HepG2 (cell line): ENCODE measurements around the gene COLQ. TPM values are rescaled to one million over a fixed set of nuclear protein-coding genes. Genes with fewer than 3 reads are reported as not detected.

ENCODE experiments used
- ATAC-seq: fragments of 200-7000 bp; cut with Tn5 transposase; 3 replicates; pipeline ENCODE4 v1.9.1; 2020; ENCODE audit warnings: mild to moderate bottlenecking, moderate library complexity
- BruUV-seq: library from RNA; stranded (reverse); fragments of 400-500 nt; replicated peaks from 2 replicates; lab custom pipeline; 2021; lab: Mats Ljungman, UMichigan
- CTCF ChIA-PET: fragments of 300-600 bp; formaldehyde crosslinking; extraction: SDS; loops from one replicate; lab custom pipeline; 2021; ENCODE audit warnings: low total read pairs, inconsistent platforms, low intra/inter-chr PET ratio; lab: Yijun Ruan, JAX
- POLR2A ChIA-PET: fragments of 350-600 bp; sonication (Branson Sonifier 250); formaldehyde crosslinking; loops from one replicate; lab custom pipeline; 2020; ENCODE audit warnings: antibody characterized with exemption, inconsistent platforms; lab: Yijun Ruan, JAX
- DNase-seq: peaks from one replicate; pipeline ENCODE4 v3.0.0-alpha.2; 2015; ENCODE audit warnings: low spot score
- FAIRE-seq: peaks from 3 replicates; lab custom pipeline; 2011; peaks lifted over from hg19 to GRCh38; lab: Jason Lieb, UNC
- H2AFZ ChIP-seq: one replicate; pipeline ENCODE4 v1.6.1; 2011; ENCODE audit warnings: low read length, inconsistent platforms
- H3K27ac ChIP-seq: fragments of 300-600 bp; 3 replicates; pipeline ENCODE4 v1.8.0; 2011; ENCODE audit warnings: mixed run types, mild to moderate bottlenecking, mixed read lengths, low read length, inconsistent platforms; ENCODE audit not compliant: insufficient read depth; ENCODE audit errors: extremely low read length
- H3K27me3 ChIP-seq, 2 experiments: fragments of 200-600 bp in 1 of 2; 2 replicates in 1 of 2; 3 replicates in 1 of 2; pipeline versions ENCODE4 v1.6.0 to v1.8.0; 2011; ENCODE audit warnings: low read length in 2 of 2, mild to moderate bottlenecking in 2 of 2, moderate library complexity in 2 of 2, inconsistent platforms in 1 of 2; ENCODE audit not compliant: insufficient read depth in 2 of 2, control insufficient read depth in 1 of 2
- H3K36me3 ChIP-seq, 2 experiments: fragments of 200-600 bp in 1 of 2; replicated peaks in 1 of 2; 2 replicates in 1 of 2; 3 replicates in 1 of 2; pipeline versions ENCODE4 v1.5.1 to v1.8.0; 2011; ENCODE audit warnings: low read length in 2 of 2, inconsistent platforms in 1 of 2; ENCODE audit not compliant: insufficient read depth in 2 of 2, control insufficient read depth in 1 of 2
- H3K4me1 ChIP-seq: 2 replicates; pipeline ENCODE4 v1.5.1; 2012; ENCODE audit warnings: low read length, inconsistent platforms; ENCODE audit not compliant: insufficient read depth
- H3K4me2 ChIP-seq: 2 replicates; pipeline ENCODE4 v1.6.0; 2011; ENCODE audit warnings: low read depth, low read length, inconsistent platforms
- H3K4me3 ChIP-seq, 3 experiments: fragments of 200-600 bp in 1 of 3; sonication (generic), shearing (Covaris generic) in 1 of 3; replicated peaks in 1 of 3; 2 replicates each; pipeline ENCODE4 v1.5.1; 2011 to 2016; ENCODE audit warnings: low read length in 3 of 3, inconsistent platforms in 2 of 3, low read depth in 2 of 3, mild to moderate bottlenecking in 2 of 3, control low read depth in 1 of 3, mixed read lengths in 1 of 3; ENCODE audit not compliant: insufficient read depth in 1 of 3
- H3K79me2 ChIP-seq: one replicate; pipeline ENCODE4 v1.6.1; 2011; ENCODE audit warnings: low read length, inconsistent platforms; ENCODE audit not compliant: insufficient read depth
- H3K9ac ChIP-seq: 2 replicates; pipeline ENCODE4 v1.6.0; 2011; ENCODE audit warnings: mild to moderate bottlenecking, low read depth, low read length, inconsistent platforms; ENCODE audit not compliant: insufficient read depth
- H3K9me3 ChIP-seq: 2 replicates; pipeline ENCODE4 v1.5.1; 2012; ENCODE audit warnings: mild to moderate bottlenecking, low read length
- H4K20me1 ChIP-seq: 2 replicates; pipeline ENCODE4 v1.6.0; 2011; ENCODE audit warnings: inconsistent platforms, mild to moderate bottlenecking, low read length, moderate library complexity; ENCODE audit not compliant: insufficient read depth
- ARHGAP35 ChIP-seq: sonication (generic); formaldehyde crosslinking; IDR thresholded peaks from 2 replicates; pipeline ENCODE4 v1.9.0; 2022; ENCODE audit warnings: mild to moderate bottlenecking, inconsistent platforms, moderate library complexity, missing genetic modification reagents, borderline replicate concordance
- ATF7 ChIP-seq, 2 experiments: fragments of 450-650 bp in 1 of 2; sonication (generic) in 1 of 2; formaldehyde crosslinking in 1 of 2; IDR thresholded peaks; 2 replicates each; pipeline versions ENCODE4 v1.4.0 to v1.6.1; 2016 to 2020; ENCODE audit warnings: antibody characterized with exemption in 1 of 2, mild to moderate bottlenecking in 1 of 2, missing genetic modification reagents in 1 of 2
- ELF3 ChIP-seq: IDR thresholded peaks from 2 replicates; pipeline ENCODE4 v1.6.1; 2016; ENCODE audit warnings: missing genetic modification reagents, missing compliant biosample characterization
- GTF3A ChIP-seq: sonication (generic); formaldehyde crosslinking; conservative IDR thresholded peaks from 2 replicates; pipeline ENCODE4 v1.4.0; 2020; ENCODE audit warnings: mild to moderate bottlenecking, missing genetic modification reagents
- MAFG ChIP-seq: sonication (generic); formaldehyde crosslinking; IDR thresholded peaks from 2 replicates; pipeline ENCODE4 v1.5.1; 2020; ENCODE audit warnings: mild to moderate bottlenecking, missing genetic modification reagents
- NCOR1 ChIP-seq: fragments of 200-600 bp; sonication (generic); IDR thresholded peaks from 2 replicates; pipeline ENCODE4 v1.7.0; 2017; ENCODE audit warnings: antibody characterized with exemption, low read length, borderline replicate concordance
- PPARG ChIP-seq: conservative IDR thresholded peaks from 2 replicates; pipeline ENCODE4 v1.6.1; 2016; ENCODE audit warnings: missing biosample characterization, missing genetic modification reagents
- ZNF343 ChIP-seq: sonication (generic); formaldehyde crosslinking; IDR thresholded peaks from 2 replicates; pipeline ENCODE4 v1.4.0; 2020; ENCODE audit warnings: mild to moderate bottlenecking, missing genetic modification reagents
- WGBS: methylation state at CpG from one replicate; pipeline ENCODE4 v1.1.6; 2017; ENCODE audit warnings: low lambda C conversion rate; 5-methylcytosine and 5-hydroxymethylcytosine counted together
- in situ Hi-C: cut with HindIII; loops from 2 replicates; pipeline ENCODE4 v1.10.0; 2017; ENCODE audit warnings: low pct_unique_long_range_greater_than_20kb; ENCODE audit not compliant: extremely low pct_ligation_motif_present
- intact Hi-C: fragments of 100-400 bp; cut with micrococcal nuclease; formaldehyde crosslinking; loops from one replicate; pipeline ENCODE4 v1.10.0; 2022; ENCODE audit not compliant: unreplicated experiment
- polyA plus RNA-seq, 8 experiments: library from polyadenylated mRNA; depleted of rRNA in 3 of 8; stranded (reverse) in 7 of 8; unstranded in 1 of 8; fragments of >200 nt; fragmentation: Illumina TruSeq in 4 of 8; extraction: Trizol in 4 of 8; gene quantifications; 2 replicates each; pipeline versions ENCODE4 v1.2.1 to v1.2.3, GENCODE V29; 2011 to 2016; ENCODE audit warnings: low read depth in 4 of 8, missing spikeins in 1 of 8, mixed read lengths in 1 of 8; ENCODE audit not compliant: insufficient read depth in 1 of 8
- total RNA-seq, 5 experiments: library from RNA; depleted of rRNA; stranded (reverse); fragments of >200 nt; fragmentation: Illumina TruSeq; extraction: Trizol; gene quantifications; 2 replicates each; pipeline ENCODE4 v1.2.3, GENCODE V29; 2016; ENCODE audit warnings: low read depth in 1 of 5
- TF ChIP-seq, protein P1 (sequence below): sonication (generic); formaldehyde crosslinking; IDR thresholded peaks from 2 replicates; pipeline ENCODE4 v1.9.0; 2021; ENCODE audit warnings: missing genetic modification reagents, mild to moderate bottlenecking, borderline replicate concordance
- TF ChIP-seq, protein P2 (sequence below): sonication (generic); formaldehyde crosslinking; IDR thresholded peaks from 2 replicates; pipeline ENCODE4 v1.5.0; 2020; ENCODE audit warnings: missing genetic modification reagents
- TF ChIP-seq, protein P3 (sequence below): sonication (generic); formaldehyde crosslinking; IDR thresholded peaks from 2 replicates; pipeline ENCODE4 v1.5.1; 2020; ENCODE audit warnings: missing genetic modification reagents, mild to moderate bottlenecking, borderline replicate concordance

The COLQ gene
- total and polyA plus RNA-seq, 2 of the 13 experiments (the other 11 are each of a cell fraction or from before 2014, with no cell fraction given) = 0.31 to 0.46 TPM

DNA sequence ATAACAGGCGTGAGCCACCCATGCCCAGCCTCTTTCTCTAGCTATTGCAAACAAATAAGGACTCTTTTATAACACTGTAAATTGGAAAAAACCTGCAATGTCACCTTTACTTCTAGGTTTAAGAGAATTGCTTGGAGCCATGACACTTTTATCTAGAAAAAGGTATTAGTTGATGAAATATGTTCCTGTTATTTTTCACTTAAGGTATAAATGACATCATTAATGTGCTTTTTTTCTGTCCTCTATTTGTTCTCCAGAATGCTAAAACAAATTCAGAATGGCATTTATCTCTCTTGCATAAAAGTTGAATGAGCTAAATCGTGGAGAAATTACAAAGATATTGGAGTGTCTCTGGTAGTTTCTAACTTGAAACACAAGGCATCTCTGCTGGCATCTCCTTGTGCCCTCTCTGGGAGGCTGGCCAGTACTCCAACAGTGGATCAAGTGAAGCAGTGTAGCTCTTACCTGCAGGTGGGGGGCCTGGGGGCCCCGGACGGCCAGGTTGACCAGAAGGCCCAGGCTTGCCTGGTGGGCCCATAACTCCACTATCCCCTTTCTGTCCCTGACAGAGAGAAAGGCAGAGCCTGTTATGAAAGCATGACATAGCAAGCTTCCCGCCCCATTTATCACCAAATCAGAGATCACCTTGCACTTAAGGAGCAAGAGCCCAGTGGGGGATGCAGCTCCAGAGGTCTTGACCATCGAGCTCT is 55.5 kb downstream of the COLQ start:
- 42% methylated on average over 5 of the region's 6 CpGs for WGBS
- POLR2A ChIA-PET = no interaction called here
- H3K27me3 ChIP-seq = no peaks in the 10 kb centered on the region; a peak in 1 of 5 replicates
- H2AFZ ChIP-seq = no peak overlapping the region
- in situ Hi-C loops = no loop called here
- TF ChIP-seq ELF3 (CRISPR knock-in tag) (no peak), ATF7 (IDR thresholded peaks at IDR 0.05) (peak; percentile 62; the same call in 1 of the 2 replicates), ATF7 (CRISPR knock-in tag; IDR thresholded peaks at IDR 0.05) (no peak)
- H3K36me3 ChIP-seq = no peaks in the 10 kb centered on the region
- H3K4me2 ChIP-seq = no peak overlapping the region
- BruUV-seq = no TSS peak
- no peaks in the 10 kb centered on the region for H3K4me1 ChIP-seq
- no peak overlapping the region for H3K4me3 ChIP-seq
- FAIRE-seq (no peak), DNase-seq (no peak), ATAC-seq (no peak)
- no peaks in the 10 kb centered on the region for H3K9me3 ChIP-seq
- CTCF ChIA-PET = no interaction called here
- H3K9ac ChIP-seq = no peak overlapping the region
- no peaks in the 10 kb centered on the region for H4K20me1 ChIP-seq
- intact Hi-C loops = no loop called here
- H3K79me2 ChIP-seq = no peaks in the 10 kb centered on the region
- H3K27ac ChIP-seq = no peak overlapping the region

DNA sequence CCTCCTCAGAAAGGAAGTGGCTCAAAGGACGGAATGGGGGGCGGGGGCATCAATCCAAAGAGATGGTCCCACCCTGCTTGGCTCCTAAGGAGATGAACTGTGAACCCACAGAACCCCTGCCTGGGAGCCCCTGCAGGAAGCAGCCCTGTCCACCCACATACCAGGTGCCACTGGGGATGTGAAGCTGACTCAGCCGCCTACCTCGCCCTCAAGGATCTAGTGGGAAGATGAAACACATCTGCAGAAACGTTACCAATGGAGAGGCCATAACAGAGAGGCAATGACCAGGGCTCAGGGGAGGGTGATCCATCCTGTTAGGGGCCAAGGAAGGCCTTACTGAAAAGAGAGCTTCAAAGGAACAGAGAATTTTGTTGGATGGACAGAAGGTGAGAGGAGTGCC is 59.1 kb downstream of the COLQ start:
- Histone ChIP-seq H3K27ac (no peak overlapping the region), H3K4me2 (no peak overlapping the region), H3K9me3 (no peaks in the 10 kb centered on the region), H4K20me1 (no peaks in the 10 kb centered on the region), H3K4me1 (peaks cover 7% of the 10 kb centered on the region), H2AFZ (no peak overlapping the region), H3K79me2 (no peaks in the 10 kb centered on the region), H3K27me3 (no peaks in the 10 kb centered on the region; a peak in 1 of 5 replicates), H3K9ac (no peak overlapping the region), H3K4me3 (no peak overlapping the region)
- POLR2A ChIA-PET = no interaction called here
- FAIRE-seq (no peak), ATAC-seq (no peak), DNase-seq (no peak)
- BruUV-seq = no TSS peak
- CTCF ChIA-PET = no interaction called here
- 64% methylated on average over 5 of the region's 5 CpGs for WGBS
- TF ChIP-seq GTF3A (no peak), ZNF343 (no peak), MAFG (CRISPR knock-in tag) (no peak), PPARG (CRISPR knock-in tag) (no peak), ARHGAP35 (CRISPR knock-in tag) (no peak), NCOR1 (no peak)
- TF ChIP-seq, protein P1, sequence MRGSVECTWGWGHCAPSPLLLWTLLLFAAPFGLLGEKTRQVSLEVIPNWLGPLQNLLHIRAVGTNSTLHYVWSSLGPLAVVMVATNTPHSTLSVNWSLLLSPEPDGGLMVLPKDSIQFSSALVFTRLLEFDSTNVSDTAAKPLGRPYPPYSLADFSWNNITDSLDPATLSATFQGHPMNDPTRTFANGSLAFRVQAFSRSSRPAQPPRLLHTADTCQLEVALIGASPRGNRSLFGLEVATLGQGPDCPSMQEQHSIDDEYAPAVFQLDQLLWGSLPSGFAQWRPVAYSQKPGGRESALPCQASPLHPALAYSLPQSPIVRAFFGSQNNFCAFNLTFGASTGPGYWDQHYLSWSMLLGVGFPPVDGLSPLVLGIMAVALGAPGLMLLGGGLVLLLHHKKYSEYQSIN (CRISPR knock-in tag) = no peak
- TF ChIP-seq, protein P2, sequence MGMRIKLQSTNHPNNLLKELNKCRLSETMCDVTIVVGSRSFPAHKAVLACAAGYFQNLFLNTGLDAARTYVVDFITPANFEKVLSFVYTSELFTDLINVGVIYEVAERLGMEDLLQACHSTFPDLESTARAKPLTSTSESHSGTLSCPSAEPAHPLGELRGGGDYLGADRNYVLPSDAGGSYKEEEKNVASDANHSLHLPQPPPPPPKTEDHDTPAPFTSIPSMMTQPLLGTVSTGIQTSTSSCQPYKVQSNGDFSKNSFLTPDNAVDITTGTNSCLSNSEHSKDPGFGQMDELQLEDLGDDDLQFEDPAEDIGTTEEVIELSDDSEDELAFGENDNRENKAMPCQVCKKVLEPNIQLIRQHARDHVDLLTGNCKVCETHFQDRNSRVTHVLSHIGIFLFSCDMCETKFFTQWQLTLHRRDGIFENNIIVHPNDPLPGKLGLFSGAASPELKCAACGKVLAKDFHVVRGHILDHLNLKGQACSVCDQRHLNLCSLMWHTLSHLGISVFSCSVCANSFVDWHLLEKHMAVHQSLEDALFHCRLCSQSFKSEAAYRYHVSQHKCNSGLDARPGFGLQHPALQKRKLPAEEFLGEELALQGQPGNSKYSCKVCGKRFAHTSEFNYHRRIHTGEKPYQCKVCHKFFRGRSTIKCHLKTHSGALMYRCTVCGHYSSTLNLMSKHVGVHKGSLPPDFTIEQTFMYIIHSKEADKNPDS (CRISPR knock-in tag) = no peak
- TF ChIP-seq, protein P3, sequence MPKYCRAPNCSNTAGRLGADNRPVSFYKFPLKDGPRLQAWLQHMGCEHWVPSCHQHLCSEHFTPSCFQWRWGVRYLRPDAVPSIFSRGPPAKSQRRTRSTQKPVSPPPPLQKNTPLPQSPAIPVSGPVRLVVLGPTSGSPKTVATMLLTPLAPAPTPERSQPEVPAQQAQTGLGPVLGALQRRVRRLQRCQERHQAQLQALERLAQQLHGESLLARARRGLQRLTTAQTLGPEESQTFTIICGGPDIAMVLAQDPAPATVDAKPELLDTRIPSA (CRISPR knock-in tag) = no peak
- TF ChIP-seq, all 625 proteins: peak for 0
- in situ Hi-C loops = no loop called here
- intact Hi-C loops = no loop called here
- no peaks in the 10 kb centered on the region for H3K36me3 ChIP-seq
